Muscle layer of colon (tissue), 2 donors: ENCODE results near the gene PLD1.

Experiments
- H3K27ac ChIP-seq: one replicate; pipeline ENCODE4 v1.7.0; 2013; ENCODE audit warnings: low read depth, mild to moderate bottlenecking, low read length, moderate library complexity
- H3K27me3 ChIP-seq, 2 donors: one replicate each; pipeline ENCODE4 v1.7.0; 2013; ENCODE audit warnings: low read length in 2 of 2, mild to moderate bottlenecking in 2 of 2; ENCODE audit not compliant: insufficient read depth in 2 of 2, control insufficient read depth in 1 of 2
- H3K36me3 ChIP-seq: one replicate; pipeline ENCODE4 v1.7.0; 2013; ENCODE audit warnings: mild to moderate bottlenecking, low read length; ENCODE audit not compliant: insufficient read depth
- H3K4me1 ChIP-seq: one replicate; pipeline ENCODE4 v1.7.0; 2013; ENCODE audit warnings: mild to moderate bottlenecking, low read length; ENCODE audit not compliant: insufficient read depth
- H3K4me3 ChIP-seq, 2 donors: one replicate each; pipeline ENCODE4 v1.7.0; 2013; ENCODE audit warnings: low read length in 2 of 2, low read depth in 1 of 2, mild to moderate bottlenecking in 1 of 2, moderate library complexity in 1 of 2
- H3K9ac ChIP-seq: one replicate; pipeline ENCODE4 v1.7.0; 2013; ENCODE audit warnings: low read length
- H3K9me3 ChIP-seq: one replicate; pipeline ENCODE4 v1.7.0; 2013; ENCODE audit warnings: mild to moderate bottlenecking, low read length
- donor health status: abdominal sarcoma.
- donor health status: Adenocarcinoma of cecum.

Gene PLD1

GRCh38 chr3:171727288-171727687 lies 83.0 kb downstream of the PLD1 start:
- no peak overlapping the region for H3K9ac ChIP-seq
- no peak overlapping the region for H3K27ac ChIP-seq
- no peaks in the 10 kb centered on the region for H3K36me3 ChIP-seq
- H3K4me3 ChIP-seq: no peak overlapping the region
- H3K9me3 ChIP-seq: no peaks in the 10 kb centered on the region
- no peaks in the 10 kb centered on the region for H3K27me3 ChIP-seq
- H3K4me1 ChIP-seq: no peaks in the 10 kb centered on the region

GRCh38 chr3:171718493-171719185 lies 91.6 kb downstream of the PLD1 start:
- Histone ChIP-seq H3K9me3 (no peaks in the 10 kb centered on the region), H3K27me3 (no peaks in the 10 kb centered on the region), H3K27ac (no peak overlapping the region), H3K36me3 (no peaks in the 10 kb centered on the region), H3K9ac (no peak overlapping the region), H3K4me3 (no peak overlapping the region), H3K4me1 (no peaks in the 10 kb centered on the region)

GRCh38 chr3:171715155-171715554 lies 95.1 kb downstream of the PLD1 start:
- H3K9me3 ChIP-seq: no peaks in the 10 kb centered on the region

GRCh38 chr3:171712171-171712938 lies 97.9 kb downstream of the PLD1 start:
- Histone ChIP-seq H3K9me3 (no peaks in the 10 kb centered on the region), H3K9ac (no peak overlapping the region), H3K4me3 (no peak overlapping the region), H3K27me3 (no peaks in the 10 kb centered on the region), H3K4me1 (no peaks in the 10 kb centered on the region), H3K36me3 (no peaks in the 10 kb centered on the region), H3K27ac (no peak overlapping the region)

More at GRCh38 chr3:171715155-171715554, 95.1 kb downstream of the PLD1 start:
- Histone ChIP-seq H3K4me1 (no peaks in the 10 kb centered on the region), H3K4me3 (no peak overlapping the region), H3K36me3 (no peaks in the 10 kb centered on the region), H3K27me3 (no peaks in the 10 kb centered on the region), H3K27ac (no peak overlapping the region), H3K9ac (no peak overlapping the region)

GRCh38 chr3:171711461-171712170 lies 98.7 kb downstream of the PLD1 start:
- H3K4me1 ChIP-seq: no peaks in the 10 kb centered on the region
- no peaks in the 10 kb centered on the region for H3K36me3 ChIP-seq
- no peaks in the 10 kb centered on the region for H3K9me3 ChIP-seq
- no peak overlapping the region for H3K4me3 ChIP-seq
- no peak overlapping the region for H3K9ac ChIP-seq
- H3K27ac ChIP-seq: no peak overlapping the region
- H3K27me3 ChIP-seq: no peaks in the 10 kb centered on the region

GRCh38 chr3:171710359-171710758 lies 99.9 kb downstream of the PLD1 start:
- no peak overlapping the region for H3K4me3 ChIP-seq
- H3K4me1 ChIP-seq: no peaks in the 10 kb centered on the region

GRCh38 chr3:171704814-171705213 lies 105.5 kb downstream of the PLD1 start:
- no peaks in the 10 kb centered on the region for H3K27me3 ChIP-seq
- H3K4me1 ChIP-seq: no peaks in the 10 kb centered on the region

More at GRCh38 chr3:171710359-171710758, 99.9 kb downstream of the PLD1 start:
- no peaks in the 10 kb centered on the region for H3K27me3 ChIP-seq
- no peak overlapping the region for H3K27ac ChIP-seq
- no peak overlapping the region for H3K9ac ChIP-seq
- no peaks in the 10 kb centered on the region for H3K36me3 ChIP-seq
- H3K9me3 ChIP-seq: no peaks in the 10 kb centered on the region

GRCh38 chr3:171704002-171704401 lies 106.3 kb downstream of the PLD1 start:
- Histone ChIP-seq H3K36me3 (no peaks in the 10 kb centered on the region), H3K4me3 (no peak overlapping the region), H3K27ac (no peak overlapping the region), H3K9me3 (no peaks in the 10 kb centered on the region), H3K9ac (no peak overlapping the region), H3K27me3 (no peaks in the 10 kb centered on the region), H3K4me1 (no peaks in the 10 kb centered on the region)

More at GRCh38 chr3:171704814-171705213, 105.5 kb downstream of the PLD1 start:
- H3K9ac ChIP-seq: no peak overlapping the region
- no peaks in the 10 kb centered on the region for H3K36me3 ChIP-seq
- no peak overlapping the region for H3K27ac ChIP-seq
- H3K9me3 ChIP-seq: no peaks in the 10 kb centered on the region
- no peak overlapping the region for H3K4me3 ChIP-seq

- no peak overlapping the region for H3K4me3 ChIP-seq
- H3K27ac ChIP-seq: no peak overlapping the region
Observed at GRCh38 chr3:171703144-171703543, 107.1 kb downstream of the PLD1 start.

GRCh38 chr3:171700653-171701052 lies 109.6 kb downstream of the PLD1 start:
- no peak overlapping the region for H3K27ac ChIP-seq
- H3K9ac ChIP-seq: no peak overlapping the region
- H3K9me3 ChIP-seq: no peaks in the 10 kb centered on the region
- H3K4me3 ChIP-seq: no peak overlapping the region
- H3K27me3 ChIP-seq: no peaks in the 10 kb centered on the region
- H3K4me1 ChIP-seq: no peaks in the 10 kb centered on the region
- no peaks in the 10 kb centered on the region for H3K36me3 ChIP-seq

More at GRCh38 chr3:171703144-171703543, 107.1 kb downstream of the PLD1 start:
- Histone ChIP-seq H3K9me3 (no peaks in the 10 kb centered on the region), H3K36me3 (no peaks in the 10 kb centered on the region), H3K4me1 (no peaks in the 10 kb centered on the region), H3K27me3 (no peaks in the 10 kb centered on the region), H3K9ac (no peak overlapping the region)

GRCh38 chr3:171700157-171700556 lies 110.1 kb downstream of the PLD1 start:
- H3K27ac ChIP-seq: no peak overlapping the region
- H3K9me3 ChIP-seq: no peaks in the 10 kb centered on the region
- no peaks in the 10 kb centered on the region for H3K36me3 ChIP-seq
- no peaks in the 10 kb centered on the region for H3K27me3 ChIP-seq
- H3K9ac ChIP-seq: no peak overlapping the region
- H3K4me3 ChIP-seq: no peak overlapping the region
- no peaks in the 10 kb centered on the region for H3K4me1 ChIP-seq
